B cell (primary cell): ENCODE measurements around the gene RAP1GAP2. TPM values are rescaled to one million over a fixed set of nuclear protein-coding genes. Genes with fewer than 3 reads are reported as not detected.

Experiments
- ATAC-seq: fragments of 200-7000 bp; cut with Tn5 transposase; one replicate; pipeline ENCODE4 v1.10.0; 2021; ENCODE audit warnings: low read depth, mild to moderate bottlenecking, moderate number of reproducible peaks, moderate library complexity
- CTCF ChIA-PET: fragments of 350-600 bp; sonication (Branson Sonifier 250); formaldehyde crosslinking; loops from one replicate; lab custom pipeline; 2021; ENCODE audit warnings: antibody characterized with exemption, inconsistent platforms; lab: Charles Lee
- POLR2A ChIA-PET: fragments of 350-600 bp; sonication (Branson Sonifier 250); formaldehyde crosslinking; loops from one replicate; lab custom pipeline; 2021; ENCODE audit warnings: antibody characterized with exemption; lab: Charles Lee
- DNase-seq: peaks from one replicate; pipeline ENCODE4 v3.0.0; 2013
- H2AFZ ChIP-seq: 2 replicates; pipeline ENCODE4 v1.6.1; 2012; ENCODE audit warnings: mild to moderate bottlenecking, low read depth, low read length; ENCODE audit not compliant: insufficient read depth, poor library complexity, severe bottlenecking
- H3K27ac ChIP-seq, 2 donors: 1 replicate in 1 of 2; 2 replicates in 1 of 2; pipeline ENCODE4 v1.5.1; 2012 to 2013; ENCODE audit warnings: low read length in 2 of 2, mild to moderate bottlenecking in 2 of 2, moderate library complexity in 1 of 2
- H3K27me3 ChIP-seq, 4 experiments: fragments of 200-600 bp in 1 of 4; sonication (generic) in 1 of 4; replicated peaks in 1 of 4; 1 replicate in 2 of 4; 2 replicates in 2 of 4; pipeline versions ENCODE4 v1.6.1 to v1.7.0; 2013 to 2016; ENCODE audit warnings: low read length in 3 of 4, mild to moderate bottlenecking in 2 of 4, mixed read lengths in 1 of 4, moderate library complexity in 1 of 4; ENCODE audit not compliant: insufficient read depth in 4 of 4, control insufficient read depth in 3 of 4; ENCODE audit errors: control extremely low read depth in 1 of 4
- H3K36me3 ChIP-seq, 2 experiments: replicated peaks in 1 of 2; 1 replicate in 1 of 2; 2 replicates in 1 of 2; pipeline versions ENCODE4 v1.6.1 to v1.7.1; 2013; ENCODE audit warnings: low read length in 1 of 2; ENCODE audit not compliant: insufficient read depth in 2 of 2, control insufficient read depth in 1 of 2; ENCODE audit errors: control extremely low read depth in 1 of 2, extremely low read depth in 1 of 2
- H3K4me1 ChIP-seq, 2 donors: fragments of 200-600 bp in 1 of 2; sonication (generic) in 1 of 2; 1 replicate in 1 of 2; 2 replicates in 1 of 2; pipeline versions ENCODE4 v1.5.1 to v1.6.1; 2013 to 2017; ENCODE audit warnings: low read length in 2 of 2; ENCODE audit not compliant: control insufficient read depth in 2 of 2, insufficient read depth in 2 of 2
- H3K4me2 ChIP-seq: replicated peaks from 2 replicates; pipeline ENCODE3; 2012; ENCODE audit warnings: mild to moderate bottlenecking, low read depth, low read length; ENCODE audit not compliant: poor library complexity, severe bottlenecking
- H3K4me3 ChIP-seq, 5 experiments: fragments of 200-600 bp in 1 of 5; sonication (generic) in 1 of 5; 1 replicate in 3 of 5; 2 replicates in 2 of 5; pipeline versions ENCODE4 v1.5.1 to v1.7.0; 2011 to 2016; ENCODE audit warnings: low read length in 4 of 5, mild to moderate bottlenecking in 4 of 5, low read depth in 2 of 5, control low read depth in 1 of 5, moderate library complexity in 1 of 5; ENCODE audit not compliant: insufficient read depth in 1 of 5; ENCODE audit errors: control extremely low read depth in 1 of 5, extremely low read depth in 1 of 5
- H3K79me2 ChIP-seq: fragments of 200-600 bp; sonication (generic); one replicate; pipeline ENCODE4 v1.6.0; 2016; ENCODE audit warnings: low read length; ENCODE audit not compliant: control insufficient read depth, insufficient read depth
- H3K9ac ChIP-seq: fragments of 200-600 bp; sonication (generic); 2 replicates; pipeline ENCODE4 v1.6.1; 2017; ENCODE audit warnings: mild to moderate bottlenecking, low read length, moderate library complexity
- H3K9me3 ChIP-seq, 3 donors: one replicate each; pipeline versions ENCODE4 v1.6.1 to v1.7.1; 2013; ENCODE audit warnings: low read length in 2 of 3; ENCODE audit not compliant: control insufficient read depth in 2 of 3, insufficient read depth in 1 of 3; ENCODE audit errors: control extremely low read depth in 1 of 3
- H4K20me1 ChIP-seq: 2 replicates; pipeline ENCODE4 v1.6.0; 2012; ENCODE audit warnings: mild to moderate bottlenecking, low read length; ENCODE audit not compliant: insufficient read depth, control insufficient read depth, poor library complexity, severe bottlenecking
- H3K27ac Mint-ChIP-seq: one replicate; pipeline ENCODE4 v1.8.0; 2021; ENCODE audit warnings: mixed read lengths
- H3K27me3 Mint-ChIP-seq: one replicate; pipeline ENCODE4 v1.8.0; 2021; ENCODE audit warnings: mixed read lengths
- H3K4me1 Mint-ChIP-seq: one replicate; pipeline ENCODE4 v1.8.0; 2021; ENCODE audit warnings: mixed read lengths
- H3K4me3 Mint-ChIP-seq: one replicate; pipeline ENCODE4 v1.8.0; 2021; ENCODE audit warnings: mixed read lengths
- H3K9me3 Mint-ChIP-seq: one replicate; pipeline ENCODE4 v1.8.0; 2022; ENCODE audit warnings: mixed read lengths; ENCODE audit not compliant: insufficient read depth
- CTCF ChIP-seq: fragments of 200-600 bp; IDR thresholded peaks from one replicate; pipeline ENCODE4 v1.8.0; 2022; ENCODE audit warnings: antibody characterized with exemption, mild to moderate bottlenecking
- EZH2 ChIP-seq: IDR thresholded peaks from 2 replicates; pipeline ENCODE4 v1.6.1; 2012; ENCODE audit warnings: borderline replicate concordance, low read depth, mild to moderate bottlenecking, moderate library complexity, low read length; ENCODE audit not compliant: insufficient read depth, poor library complexity, severe bottlenecking
- WGBS: methylation state at CpG from one replicate; pipeline ENCODE4 v1.1.5; 2013; ENCODE audit warnings: missing lambda C conversion rate; ENCODE audit not compliant: insufficient coverage; 5-methylcytosine and 5-hydroxymethylcytosine counted together
- intact Hi-C: fragments of 100-400 bp; cut with micrococcal nuclease; formaldehyde crosslinking; loops from one replicate; pipeline ENCODE4 v1.10.0; 2022
- polyA plus RNA-seq: library from polyadenylated mRNA; depleted of rRNA; stranded (reverse); fragments of >200 nt; gene quantifications from 2 replicates; pipeline ENCODE4 v1.2.3, GENCODE V29; 2012
- total RNA-seq, 2 donors: library from RNA; stranded (reverse); fragments of 120-200 nt in 1 of 2; gene quantifications; 1 replicate in 1 of 2; 2 replicates in 1 of 2; pipeline versions ENCODE4 v1.2.3 to v1.2.4, GENCODE V29; 2013 to 2022

RAP1GAP2 gene
- total and polyA plus RNA-seq, 2 donors (not counting 1 experiment from before 2014, with no cell fraction given): 14.9 to 16.4 TPM

GRCh38 chr17:2905696-2906501 lies 109.7 kb downstream of the RAP1GAP2 start:
- H3K27ac ChIP-seq: no peak overlapping the region
- H3K27ac Mint-ChIP-seq: no peak overlapping the region
- ChIA-PET POLR2A (interaction anchor here (0.6 kb wide), 1 partner anchor 73 kb away, joined by 3 read pairs; no protein-coding TSS in a partner anchor), CTCF (no interaction called here)
- TF ChIP-seq EZH2: no peak
- no peak for TF ChIP-seq CTCF
- H3K4me1 ChIP-seq: peaks cover 0 to 4% of the 10 kb centered on the region in 2 donors
- no peaks in the 10 kb centered on the region for H3K27me3 ChIP-seq
- H3K4me1 Mint-ChIP-seq: peaks cover 11% of the 10 kb centered on the region
- H3K9me3 Mint-ChIP-seq: peaks cover 4% of the 10 kb centered on the region
- ATAC-seq: no peak
- H3K27me3 Mint-ChIP-seq: no peaks in the 10 kb centered on the region
- H3K36me3 ChIP-seq: peaks cover 0 to 12% of the 10 kb centered on the region in 2 experiments
- no peak overlapping the region for H3K4me2 ChIP-seq
- peaks cover 32% of the 10 kb centered on the region for H4K20me1 ChIP-seq
- no peak overlapping the region for H3K4me3 ChIP-seq
- H2AFZ ChIP-seq: no peak overlapping the region
- peaks cover 0 to 20% (median 0%) of the 10 kb centered on the region in 3 donors for H3K9me3 ChIP-seq
- H3K4me3 Mint-ChIP-seq: no peak overlapping the region
- no peak overlapping the region for H3K9ac ChIP-seq
- intact Hi-C loops: no loop called here
- H3K79me2 ChIP-seq: no peaks in the 10 kb centered on the region
- no peak for DNase-seq
- 74% methylated on average over 12 of the region's 15 CpGs for WGBS

GRCh38 chr17:2906901-2907300 lies 110.7 kb downstream of the RAP1GAP2 start:
- WGBS: 95% methylated on average over 3 of the region's 6 CpGs
- ATAC-seq (no peak), DNase-seq (no peak)
- H3K9me3 ChIP-seq: peaks cover 0 to 15% (median 0%) of the 10 kb centered on the region in 3 donors
- peaks cover 27% of the 10 kb centered on the region for H4K20me1 ChIP-seq
- no peak for TF ChIP-seq CTCF
- H2AFZ ChIP-seq: no peak overlapping the region
- H3K27me3 ChIP-seq: no peaks in the 10 kb centered on the region
- peaks cover 0 to 12% of the 10 kb centered on the region in 2 experiments for H3K36me3 ChIP-seq
- peaks cover 0 to 4% of the 10 kb centered on the region in 2 donors for H3K4me1 ChIP-seq
- CTCF ChIA-PET: interaction anchor here (0.5 kb wide), 1 partner anchor 70 kb away, joined by 4 read pairs; no protein-coding TSS in a partner anchor
- Mint-ChIP-seq H3K27me3 (no peaks in the 10 kb centered on the region), H3K4me1 (peaks cover 11% of the 10 kb centered on the region), H3K27ac (no peak overlapping the region), H3K4me3 (no peak overlapping the region), H3K9me3 (peaks cover 4% of the 10 kb centered on the region)
- intact Hi-C loops: no loop called here
- H3K9ac ChIP-seq: no peak overlapping the region
- H3K79me2 ChIP-seq: no peaks in the 10 kb centered on the region
- no peak overlapping the region for H3K27ac ChIP-seq
- POLR2A ChIA-PET: no interaction called here
- no peak overlapping the region for H3K4me2 ChIP-seq
- H3K4me3 ChIP-seq: no peak overlapping the region
